AG10803 (cell line): Measurements from ENCODE around the gene EP400.

Experiments
- DNase-seq: peaks from one replicate; pipeline ENCODE4 v3.0.0; 2010; ENCODE audit warnings: low read depth
- H3K4me3 ChIP-seq: 2 replicates; pipeline ENCODE4 v1.5.1; 2011; ENCODE audit warnings: mild to moderate bottlenecking, low read length, control low read depth
- CTCF ChIP-seq: conservative IDR thresholded peaks from 2 replicates; pipeline ENCODE4 v1.5.1; 2011; ENCODE audit warnings: mild to moderate bottlenecking, low read length, control low read depth, inconsistent platforms

The EP400 gene

GRCh38 chr12:131914179-131914702 is 35.5 kb upstream of the EP400 start:
- no peak overlapping the region for H3K4me3 ChIP-seq
- no peak for TF ChIP-seq CTCF
- no peak for DNase-seq

GRCh38 chr12:131915000-131915689 is 34.6 kb upstream of the EP400 start:
- H3K4me3 ChIP-seq = no peak overlapping the region
- no peak for TF ChIP-seq CTCF
- no peak for DNase-seq

GRCh38 chr12:131915823-131916222 is 33.9 kb upstream of the EP400 start:
- no peak for DNase-seq
- H3K4me3 ChIP-seq = no peak overlapping the region
- TF ChIP-seq CTCF = no peak

GRCh38 chr12:131916306-131917138 is 33.2 kb upstream of the EP400 start:
- H3K4me3 ChIP-seq = no peak overlapping the region
- no peak for DNase-seq
- no peak for TF ChIP-seq CTCF

GRCh38 chr12:131917139-131917710 is 32.5 kb upstream of the EP400 start:
- no peak for TF ChIP-seq CTCF
- H3K4me3 ChIP-seq = no peak overlapping the region
- no peak for DNase-seq

- no peak for TF ChIP-seq CTCF
- no peak for DNase-seq
- H3K4me3 ChIP-seq = no peak overlapping the region
Measured at GRCh38 chr12:131917711-131918306, 31.9 kb upstream of the EP400 start.
